HFF-Myc (cell line): ENCODE data around the gene JARID2.

Experiments used
- DNase-seq: peaks from one replicate; pipeline ENCODE4 v3.0.0-alpha.2; 2011; ENCODE audit warnings: low read depth; ENCODE audit errors: extremely low read depth
- H3K4me3 ChIP-seq: replicated peaks from 2 replicates; pipeline ENCODE4 v1.5.1; 2011; ENCODE audit warnings: low read depth, mild to moderate bottlenecking, control low read depth, low read length
- TF ChIP-seq, protein P1 (sequence below): IDR thresholded peaks from 2 replicates; pipeline ENCODE4 v1.5.1; 2012; ENCODE audit warnings: mild to moderate bottlenecking, low read depth, low read length, control low read depth; ENCODE audit errors: missing control alignments

Gene JARID2

DNA sequence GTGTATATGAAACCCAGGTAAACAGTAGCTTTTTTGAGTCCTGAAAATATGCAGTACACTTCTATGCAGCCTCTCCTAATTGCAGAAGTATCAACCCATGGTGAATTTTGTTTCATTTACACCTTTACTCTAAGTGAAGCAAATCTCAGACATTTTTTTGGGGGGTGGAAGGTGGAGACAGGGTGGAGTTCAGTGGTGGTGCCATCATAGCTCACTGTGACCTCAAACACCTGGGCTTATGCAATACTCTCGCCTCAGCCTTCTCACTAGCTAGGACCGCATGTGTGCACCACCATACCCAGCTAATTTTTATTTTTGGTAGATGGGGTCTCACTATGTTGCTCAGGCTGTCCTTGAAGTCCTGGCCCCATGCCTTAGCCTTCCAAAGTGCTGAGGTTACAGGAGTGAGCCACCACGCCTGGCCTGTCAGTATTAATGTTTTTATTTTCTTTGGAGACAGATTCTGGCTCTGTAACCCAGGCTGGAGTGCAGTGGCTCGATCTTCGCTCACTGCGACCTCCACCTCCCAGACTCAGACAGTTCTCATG, 80.3 kb downstream of the JARID2 start:
- no peak for DNase-seq
- TF ChIP-seq, protein P1, sequence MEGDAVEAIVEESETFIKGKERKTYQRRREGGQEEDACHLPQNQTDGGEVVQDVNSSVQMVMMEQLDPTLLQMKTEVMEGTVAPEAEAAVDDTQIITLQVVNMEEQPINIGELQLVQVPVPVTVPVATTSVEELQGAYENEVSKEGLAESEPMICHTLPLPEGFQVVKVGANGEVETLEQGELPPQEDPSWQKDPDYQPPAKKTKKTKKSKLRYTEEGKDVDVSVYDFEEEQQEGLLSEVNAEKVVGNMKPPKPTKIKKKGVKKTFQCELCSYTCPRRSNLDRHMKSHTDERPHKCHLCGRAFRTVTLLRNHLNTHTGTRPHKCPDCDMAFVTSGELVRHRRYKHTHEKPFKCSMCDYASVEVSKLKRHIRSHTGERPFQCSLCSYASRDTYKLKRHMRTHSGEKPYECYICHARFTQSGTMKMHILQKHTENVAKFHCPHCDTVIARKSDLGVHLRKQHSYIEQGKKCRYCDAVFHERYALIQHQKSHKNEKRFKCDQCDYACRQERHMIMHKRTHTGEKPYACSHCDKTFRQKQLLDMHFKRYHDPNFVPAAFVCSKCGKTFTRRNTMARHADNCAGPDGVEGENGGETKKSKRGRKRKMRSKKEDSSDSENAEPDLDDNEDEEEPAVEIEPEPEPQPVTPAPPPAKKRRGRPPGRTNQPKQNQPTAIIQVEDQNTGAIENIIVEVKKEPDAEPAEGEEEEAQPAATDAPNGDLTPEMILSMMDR, result no peak
- no peak overlapping the region for H3K4me3 ChIP-seq

DNA sequence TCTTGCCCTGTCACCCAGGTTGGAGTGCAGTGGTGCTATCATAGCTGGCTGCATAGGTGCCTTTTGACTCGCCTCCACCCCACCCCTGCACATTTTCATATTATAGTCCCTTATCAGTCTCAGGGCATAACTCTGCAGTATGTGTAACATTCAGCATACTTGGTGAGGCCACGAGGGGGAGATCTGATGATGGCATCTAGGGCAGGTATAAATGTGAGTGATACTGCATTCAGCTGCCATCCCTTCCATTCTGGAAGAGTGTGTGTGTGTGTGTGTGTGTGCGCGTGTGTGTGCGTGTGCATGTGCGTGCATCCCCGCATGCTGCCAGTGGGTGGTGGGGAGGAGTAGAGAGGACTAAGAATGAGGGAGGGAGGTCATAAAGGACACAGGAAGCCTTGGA, 81.4 kb downstream of the JARID2 start:
- no peak overlapping the region for H3K4me3 ChIP-seq
- TF ChIP-seq, protein P1, result no peak
- DNase-seq, result no peak

DNA sequence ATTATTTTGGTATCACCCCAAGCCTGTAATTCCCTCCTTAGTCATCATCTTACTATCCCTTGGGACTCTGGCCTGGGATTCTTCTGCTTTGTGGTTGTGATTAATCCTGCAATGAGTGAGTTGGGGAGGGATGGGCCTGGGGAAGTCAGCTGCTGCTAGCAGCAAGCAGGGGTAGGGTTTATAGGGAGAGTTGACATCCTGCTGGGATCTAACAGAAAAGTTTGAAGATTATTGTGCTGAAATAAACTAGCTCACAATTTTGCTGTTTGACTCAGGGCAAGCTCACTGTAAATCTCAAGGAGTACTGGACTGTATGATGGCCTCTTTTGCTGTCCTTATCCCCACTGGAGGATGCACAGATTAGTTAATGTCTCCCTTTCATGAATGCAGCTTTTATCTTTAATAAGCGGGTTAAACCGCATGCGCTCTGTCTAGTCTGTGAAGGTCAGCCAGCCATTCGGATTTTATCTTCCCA, 83.4 kb downstream of the JARID2 start:
- DNase-seq, result peak; percentile 43
- H3K4me3 ChIP-seq, result no peak overlapping the region
- TF ChIP-seq, protein P1, result no peak

DNA sequence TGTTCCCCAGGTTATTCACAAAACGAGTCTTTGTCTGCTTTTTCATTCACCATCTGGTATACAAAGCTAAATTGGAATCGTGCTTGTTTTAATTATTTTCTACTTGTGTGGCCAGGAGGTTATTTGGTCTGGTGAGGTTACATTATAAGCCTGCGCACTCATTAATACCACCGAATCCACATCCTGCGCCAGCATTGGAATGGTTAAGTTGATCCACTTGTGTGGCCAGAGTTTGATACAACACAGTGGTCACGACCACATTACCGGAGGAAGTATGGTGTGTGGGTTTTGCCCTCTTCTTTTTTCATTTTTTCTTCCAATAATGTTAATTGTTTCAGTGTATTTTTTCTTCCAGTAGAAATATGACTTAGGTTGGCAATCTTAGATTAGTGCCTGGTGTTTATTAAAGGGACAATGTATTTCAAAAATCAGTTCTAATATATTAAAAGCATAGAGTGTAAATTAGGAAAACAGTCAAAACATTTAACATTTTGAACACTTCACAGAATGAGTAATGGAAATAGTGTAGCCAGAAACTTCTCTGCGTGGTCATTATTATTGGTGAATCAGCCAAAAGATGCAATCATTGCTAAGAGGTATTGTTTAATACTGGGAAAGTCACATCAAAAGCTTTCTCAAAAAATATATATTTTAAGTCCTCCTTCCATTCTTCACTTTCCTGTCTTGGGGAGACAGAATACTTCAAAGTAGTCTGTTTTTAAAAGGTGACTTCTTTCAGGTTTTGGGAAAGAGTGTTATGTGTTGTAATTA, 84.5 kb downstream of the JARID2 start:
- TF ChIP-seq, protein P1, result no peak
- no peak for DNase-seq
- no peak overlapping the region for H3K4me3 ChIP-seq

DNA sequence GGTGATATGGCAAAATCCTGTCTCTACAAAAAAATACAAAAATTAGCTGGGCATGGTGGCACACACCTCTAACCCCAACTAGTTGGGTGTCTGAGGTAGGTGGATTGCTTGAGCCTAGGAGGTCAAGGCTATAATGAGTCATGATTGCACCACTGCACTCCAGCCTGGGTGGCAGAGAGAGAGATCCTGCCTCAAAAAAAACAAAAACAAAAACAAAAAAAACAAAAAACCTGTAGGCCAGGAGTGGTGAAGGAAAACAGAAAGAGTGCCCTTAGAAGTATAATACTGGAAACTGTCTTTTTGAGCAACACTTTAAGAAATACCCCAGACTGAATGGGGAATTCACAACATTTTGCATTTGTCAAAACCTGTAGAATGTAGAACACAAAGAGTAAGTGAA, 85.3 kb downstream of the JARID2 start:
- H3K4me3 ChIP-seq, result no peak overlapping the region
- DNase-seq, result no peak
- TF ChIP-seq, protein P1, result no peak

DNA sequence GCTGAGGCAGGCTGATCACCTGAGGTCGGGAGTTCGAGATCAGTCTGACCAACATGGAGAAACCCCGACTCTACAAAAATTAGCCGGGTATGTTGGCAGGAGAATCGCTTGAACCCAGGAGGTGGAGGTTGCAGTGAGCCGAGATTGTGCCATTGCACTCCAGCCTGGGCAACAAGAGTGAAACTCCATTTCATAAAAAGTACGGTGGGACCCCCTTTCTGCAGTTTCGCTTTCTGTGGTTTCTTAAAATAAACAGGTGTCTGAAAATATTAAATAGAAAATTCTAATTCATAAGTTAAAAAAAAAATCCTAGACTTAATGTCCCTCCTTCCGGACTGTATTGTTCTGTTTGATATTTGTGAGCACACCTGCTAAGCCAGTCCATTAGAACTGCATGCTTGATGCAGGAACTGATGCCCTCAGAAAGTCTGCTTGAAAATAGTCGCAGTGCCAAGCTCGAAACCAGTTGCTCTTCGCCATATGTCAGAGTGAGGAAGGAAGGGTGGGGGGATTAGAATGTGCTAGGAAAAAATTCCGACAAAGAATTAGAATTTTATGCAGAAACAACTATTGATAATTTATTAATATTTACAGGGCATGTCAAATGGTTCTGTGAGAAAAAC, 85.9 kb downstream of the JARID2 start:
- no peak overlapping the region for H3K4me3 ChIP-seq
- TF ChIP-seq, protein P1, result no peak
- no peak for DNase-seq
